Endothelial cell (in vitro differentiated cells): ENCODE data around the gene APBB3. TPM values are rescaled to one million over a fixed set of nuclear protein-coding genes. Genes with fewer than 3 reads are reported as not detected.

Experiments used
- DNase-seq: peaks from one replicate; pipeline ENCODE4 v3.0.0; 2021; ENCODE audit warnings: low spot score
- H3K27ac Mint-ChIP-seq: one replicate; pipeline ENCODE4 v1.8.0; 2021; ENCODE audit warnings: mixed read lengths, inconsistent platforms; ENCODE audit not compliant: unreplicated experiment
- H3K27me3 Mint-ChIP-seq: one replicate; pipeline ENCODE4 v1.8.0; 2021; ENCODE audit warnings: mild to moderate bottlenecking, moderate library complexity, mixed read lengths, inconsistent platforms; ENCODE audit not compliant: unreplicated experiment
- H3K36me3 Mint-ChIP-seq: one replicate; pipeline ENCODE4 v1.8.0; 2021; ENCODE audit warnings: mild to moderate bottlenecking, low read depth, mixed read lengths, inconsistent platforms; ENCODE audit not compliant: unreplicated experiment
- H3K4me1 Mint-ChIP-seq: one replicate; pipeline ENCODE4 v1.8.0; 2021; ENCODE audit warnings: mild to moderate bottlenecking, mixed read lengths, inconsistent platforms; ENCODE audit not compliant: unreplicated experiment
- H3K4me3 Mint-ChIP-seq: one replicate; pipeline ENCODE4 v1.8.0; 2021; ENCODE audit warnings: mild to moderate bottlenecking, mixed read lengths, inconsistent platforms; ENCODE audit not compliant: unreplicated experiment
- H3K9me3 Mint-ChIP-seq: one replicate; pipeline ENCODE4 v1.8.0; 2021; ENCODE audit warnings: mixed read lengths, inconsistent platforms; ENCODE audit not compliant: unreplicated experiment
- CTCF ChIP-seq: fragments of 200-600 bp; sonication (generic); IDR thresholded peaks from one replicate; pipeline ENCODE4 v1.5.0; 2021; ENCODE audit warnings: antibody characterized with exemption; ENCODE audit not compliant: unreplicated experiment
- total RNA-seq: library from RNA; stranded (reverse); fragmentation: NEBNext Ultra II Directional; extraction: Animal tissue kit (Norgen Biotek cat#: 25700); gene quantifications from one replicate; pipeline ENCODE4 v1.2.1, GENCODE V29; 2021; ENCODE audit not compliant: unreplicated experiment

APBB3 gene
- total RNA-seq, 1 donor from 2014 or later, result 24.6 TPM

- peak overlapping the region; percentile 57 for H3K27ac Mint-ChIP-seq
- H3K9me3 Mint-ChIP-seq, result no peaks in the 10 kb centered on the region
- H3K4me1 Mint-ChIP-seq, result peaks cover 40% of the 10 kb centered on the region
- peaks cover 41% of the 10 kb centered on the region for H3K36me3 Mint-ChIP-seq
- no peak for DNase-seq
- peaks cover 6% of the 10 kb centered on the region for H3K27me3 Mint-ChIP-seq
- H3K4me3 Mint-ChIP-seq, result peak overlapping the region; percentile 81
- TF ChIP-seq CTCF, result no peak
Observed at GRCh38 chr5:140549237-140550144, 14.9 kb downstream of the APBB3 start.

DNA sequence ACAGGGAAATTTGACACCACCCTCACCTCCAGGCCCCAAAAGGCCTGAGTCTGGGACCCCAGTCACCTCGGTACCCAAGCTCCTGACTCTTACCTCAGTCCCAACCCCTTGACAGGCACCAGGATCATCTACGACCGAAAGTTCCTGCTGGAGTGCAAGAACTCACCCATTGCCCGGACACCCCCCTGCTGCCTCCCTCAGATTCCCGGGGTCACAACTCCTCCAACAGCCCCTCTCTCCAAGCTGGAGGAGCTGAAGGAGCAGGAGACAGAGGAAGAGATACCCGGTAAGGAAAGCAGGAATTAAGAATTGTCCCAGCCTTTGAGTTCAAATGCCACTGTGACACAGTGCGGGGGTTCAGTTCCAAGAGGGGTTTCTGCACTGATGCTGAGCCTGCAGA is 15.6 kb downstream of the APBB3 start:
- DNase-seq, result no peak
- H3K27me3 Mint-ChIP-seq, result peaks cover 6% of the 10 kb centered on the region
- no peak for TF ChIP-seq CTCF
- H3K4me1 Mint-ChIP-seq, result peaks cover 40% of the 10 kb centered on the region
- H3K9me3 Mint-ChIP-seq, result no peaks in the 10 kb centered on the region
- peak overlapping the region; percentile 16 for H3K27ac Mint-ChIP-seq
- H3K36me3 Mint-ChIP-seq, result peaks cover 48% of the 10 kb centered on the region
- H3K4me3 Mint-ChIP-seq, result no peak overlapping the region

GRCh38 chr5:140548300-140548688 is 16.1 kb downstream of the APBB3 start:
- TF ChIP-seq CTCF, result no peak
- H3K36me3 Mint-ChIP-seq, result peaks cover 43% of the 10 kb centered on the region
- no peak for DNase-seq
- peaks cover 6% of the 10 kb centered on the region for H3K27me3 Mint-ChIP-seq
- no peaks in the 10 kb centered on the region for H3K9me3 Mint-ChIP-seq
- H3K27ac Mint-ChIP-seq, result peak overlapping the region; percentile 67
- H3K4me3 Mint-ChIP-seq, result peak overlapping the region; percentile 74
- peaks cover 37% of the 10 kb centered on the region for H3K4me1 Mint-ChIP-seq

DNA sequence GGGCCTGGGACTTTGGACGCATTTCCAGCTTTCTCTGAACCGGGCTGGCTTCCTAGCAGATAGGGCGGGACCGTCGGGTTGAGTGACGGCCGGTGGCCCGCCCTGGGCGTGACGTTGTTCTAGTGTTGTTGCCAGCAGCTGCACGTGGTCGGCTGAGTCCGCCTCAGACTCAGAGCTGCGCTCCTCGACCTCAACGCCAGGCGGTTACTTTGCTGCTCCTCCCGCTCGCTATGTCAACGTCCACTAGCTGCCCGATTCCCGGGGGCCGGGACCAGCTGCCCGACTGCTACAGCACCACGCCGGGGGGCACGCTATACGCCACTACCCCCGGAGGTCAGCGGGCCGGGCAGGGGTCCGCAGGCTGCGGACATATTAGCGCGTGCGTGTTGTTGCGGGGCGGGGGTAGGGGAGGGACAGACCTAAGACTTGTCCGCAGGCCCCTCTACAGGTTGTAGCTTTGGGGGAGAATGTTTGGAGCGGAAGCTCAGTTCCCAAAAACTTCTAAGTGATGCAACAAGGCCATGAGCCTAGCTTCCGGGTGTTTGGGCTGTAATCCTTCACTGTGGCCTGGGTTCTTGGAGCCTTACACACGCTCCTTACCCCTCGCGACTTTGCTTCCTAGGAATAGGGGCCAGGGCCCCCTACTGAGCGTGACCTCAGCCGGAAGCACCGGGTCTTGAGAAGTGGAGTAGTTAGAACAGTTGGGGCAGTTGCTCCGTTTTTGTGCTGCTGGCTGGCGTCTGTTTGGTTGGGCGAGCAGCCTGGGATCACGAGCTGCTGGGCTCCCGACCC is 16.7 kb downstream of the APBB3 start, which contains the start of gene EIF4EBP3:
TSS of gene EIF4EBP3 (plus strand) at position 155 of the 792 bp plus-strand sequence. CDS start at position 231, 76 bp downstream.
- peak; percentile 70 for TF ChIP-seq CTCF
- Mint-ChIP-seq H3K36me3 (peaks cover 37% of the 10 kb centered on the region), H3K4me3 (peak within 1 kb of the TSS; percentile 74), H3K9me3 (no peaks in the 10 kb centered on the region), H3K4me1 (peaks cover 37% of the 10 kb centered on the region), H3K27ac (peak within 1 kb of the TSS; percentile 72), H3K27me3 (peaks cover 6% of the 10 kb centered on the region)
- peak; percentile 95 for DNase-seq
